WTC11 (cell line): ENCODE data around the gene MEF2D. TPM values are rescaled to one million over a fixed set of nuclear protein-coding genes. Genes with fewer than 3 reads are reported as not detected.

ENCODE experiments used
- AR ChIP-seq: fragments of 250-450 bp; sonication (Bioruptor Pico); IDR thresholded peaks from 2 replicates; pipeline ENCODE4 v1.9.0; 2021; ENCODE audit warnings: mild to moderate bottlenecking
- ATF2 ChIP-seq: sonication (generic); formaldehyde crosslinking; IDR thresholded peaks from 2 replicates; pipeline ENCODE4 v1.8.1; 2022; ENCODE audit warnings: low read depth, missing genetic modification reagents, borderline replicate concordance
- ATF3 ChIP-seq: sonication (generic); formaldehyde crosslinking; conservative IDR thresholded peaks from 2 replicates; pipeline ENCODE4 v1.8.1; 2022; ENCODE audit warnings: mild to moderate bottlenecking, missing genetic modification reagents
- ERG ChIP-seq: fragments of 250-450 bp; sonication (Bioruptor Pico); IDR thresholded peaks from 2 replicates; pipeline ENCODE4 v1.8.0; 2021; ENCODE audit warnings: mild to moderate bottlenecking
- ETV6 ChIP-seq: sonication (generic); formaldehyde crosslinking; IDR thresholded peaks from 2 replicates; pipeline ENCODE4 v1.8.1; 2022; ENCODE audit warnings: mild to moderate bottlenecking, missing genetic modification reagents
- FOXJ3 ChIP-seq: sonication (generic); formaldehyde crosslinking; IDR thresholded peaks from 2 replicates; pipeline ENCODE4 v1.9.0; 2021; ENCODE audit warnings: missing genetic modification reagents, mild to moderate bottlenecking, borderline replicate concordance
- FOXP4 ChIP-seq: sonication (generic); formaldehyde crosslinking; IDR thresholded peaks from 2 replicates; pipeline ENCODE4 v1.8.0; 2022; ENCODE audit warnings: mild to moderate bottlenecking, missing genetic modification reagents
- GRHL2 ChIP-seq: fragments of 250-450 bp; sonication (Bioruptor Pico); IDR thresholded peaks from 2 replicates; pipeline ENCODE4 v1.8.0; 2022; ENCODE audit warnings: mild to moderate bottlenecking, moderate library complexity; ENCODE audit not compliant: insufficient replicate concordance, severe bottlenecking
- IRF2 ChIP-seq: sonication (generic); formaldehyde crosslinking; IDR thresholded peaks from 2 replicates; pipeline ENCODE4 v1.8.0; 2022; ENCODE audit warnings: low read depth, missing genetic modification reagents, borderline replicate concordance
- MLX ChIP-seq: sonication (generic); formaldehyde crosslinking; IDR thresholded peaks from 2 replicates; pipeline ENCODE4 v1.8.1; 2023; ENCODE audit warnings: mild to moderate bottlenecking, missing genetic modification reagents, moderate library complexity
- MXD4 ChIP-seq: fragments of 250-450 bp; sonication (Bioruptor Pico); IDR thresholded peaks from 2 replicates; pipeline ENCODE4 v1.8.0; 2021; ENCODE audit warnings: mild to moderate bottlenecking, moderate library complexity, borderline replicate concordance
- NFE2L1 ChIP-seq: sonication (generic); formaldehyde crosslinking; IDR thresholded peaks from 2 replicates; pipeline ENCODE4 v1.8.1; 2023; ENCODE audit warnings: missing genetic modification reagents
- OVOL2 ChIP-seq: fragments of 250-450 bp; sonication (Bioruptor Pico); IDR thresholded peaks from 2 replicates; pipeline ENCODE4 v1.9.0; 2021; ENCODE audit warnings: mild to moderate bottlenecking, borderline replicate concordance
- TCF7 ChIP-seq: sonication (generic); formaldehyde crosslinking; IDR thresholded peaks from 2 replicates; pipeline ENCODE4 v1.8.0; 2022; ENCODE audit warnings: mild to moderate bottlenecking, low read depth, missing genetic modification reagents, moderate library complexity
- TEAD1 ChIP-seq: sonication (generic); formaldehyde crosslinking; IDR thresholded peaks from 2 replicates; pipeline ENCODE4 v1.8.0; 2022; ENCODE audit warnings: mild to moderate bottlenecking, missing genetic modification reagents
- TEAD4 ChIP-seq: sonication (generic); formaldehyde crosslinking; IDR thresholded peaks from 2 replicates; pipeline ENCODE4 v1.8.0; 2022; ENCODE audit warnings: mild to moderate bottlenecking, missing genetic modification reagents
- ZBTB21 ChIP-seq: sonication (generic); formaldehyde crosslinking; IDR thresholded peaks from 2 replicates; pipeline ENCODE4 v1.8.1; 2023; ENCODE audit warnings: mild to moderate bottlenecking, missing genetic modification reagents, borderline replicate concordance
- ZNF121 ChIP-seq: sonication (generic); formaldehyde crosslinking; IDR thresholded peaks from 2 replicates; pipeline ENCODE4 v1.8.0; 2023; ENCODE audit warnings: missing genetic modification reagents
- ZNF232 ChIP-seq: sonication (generic); formaldehyde crosslinking; IDR thresholded peaks from 2 replicates; pipeline ENCODE4 v1.8.0; 2022; ENCODE audit warnings: mild to moderate bottlenecking, missing genetic modification reagents
- ZNF281 ChIP-seq: sonication (generic); formaldehyde crosslinking; IDR thresholded peaks from 2 replicates; pipeline ENCODE4 v1.8.0; 2023; ENCODE audit warnings: mild to moderate bottlenecking, missing genetic modification reagents
- ZNF425 ChIP-seq: fragments of 250-450 bp; sonication (Bioruptor Pico); conservative IDR thresholded peaks from 2 replicates; pipeline ENCODE4 v1.9.0; 2021; ENCODE audit warnings: mild to moderate bottlenecking
- ZNF671 ChIP-seq: fragments of 250-450 bp; sonication (Bioruptor Pico); IDR thresholded peaks from 2 replicates; pipeline ENCODE4 v1.8.0; 2021; ENCODE audit warnings: mild to moderate bottlenecking
- total RNA-seq: library from RNA; stranded (reverse); gene quantifications from 3 replicates; pipeline ENCODE4 v1.2.3, GENCODE V29; 2021

MEF2D gene
- total RNA-seq, 1 experiment from 2014 or later, result 24.1 TPM

- TF ChIP-seq OVOL2 (CRISPR knock-in tag) (no peak), ATF2 (CRISPR knock-in tag) (no peak), TEAD4 (CRISPR knock-in tag) (no peak), ATF3 (no peak), ZNF671 (CRISPR knock-in tag) (no peak), AR (no peak), ZNF281 (CRISPR knock-in tag) (no peak), FOXJ3 (no peak), ZNF232 (CRISPR knock-in tag) (no peak), ETV6 (CRISPR knock-in tag) (peak; percentile 91; the same call in 1 of the 2 replicates), ZNF425 (CRISPR knock-in tag) (no peak), NFE2L1 (CRISPR knock-in tag) (peak; percentile 15; the same call in 1 of the 2 replicates), ZNF121 (CRISPR knock-in tag) (no peak), GRHL2 (no peak), ERG (CRISPR knock-in tag) (no peak), TEAD1 (CRISPR knock-in tag) (no peak; the same call in 1 of the 2 replicates), MLX (CRISPR knock-in tag) (no peak), TCF7 (CRISPR knock-in tag) (no peak), FOXP4 (CRISPR knock-in tag) (peak; percentile 94; the same call in 1 of the 2 replicates), MXD4 (CRISPR knock-in tag) (no peak), ZBTB21 (CRISPR knock-in tag) (no peak), IRF2 (CRISPR knock-in tag) (no peak)
Observed at GRCh38 chr1:156456625-156457465, 43.7 kb downstream of the MEF2D start (continued).
